Activated CD4-positive, alpha-beta T cell treated with anti-CD3 and anti-CD28 coated beads, Interleukin-2, Interleukin-6, amounts not matched to agents 100 ng/mL and 50 ng/mL, durations not matched to agents 16 hours and 8 hours (primary cell): ENCODE measurements around the gene EIF4A3.
"Not testable (repeated sequence)": the region's sequence is repeated elsewhere in the genome, so short reads cannot be mapped to it uniquely, and the experiment has no call there.

Experiments used
- DNase-seq: peaks from one replicate; pipeline ENCODE4 v3.0.0-alpha.2; 2020

The EIF4A3 gene

DNA sequence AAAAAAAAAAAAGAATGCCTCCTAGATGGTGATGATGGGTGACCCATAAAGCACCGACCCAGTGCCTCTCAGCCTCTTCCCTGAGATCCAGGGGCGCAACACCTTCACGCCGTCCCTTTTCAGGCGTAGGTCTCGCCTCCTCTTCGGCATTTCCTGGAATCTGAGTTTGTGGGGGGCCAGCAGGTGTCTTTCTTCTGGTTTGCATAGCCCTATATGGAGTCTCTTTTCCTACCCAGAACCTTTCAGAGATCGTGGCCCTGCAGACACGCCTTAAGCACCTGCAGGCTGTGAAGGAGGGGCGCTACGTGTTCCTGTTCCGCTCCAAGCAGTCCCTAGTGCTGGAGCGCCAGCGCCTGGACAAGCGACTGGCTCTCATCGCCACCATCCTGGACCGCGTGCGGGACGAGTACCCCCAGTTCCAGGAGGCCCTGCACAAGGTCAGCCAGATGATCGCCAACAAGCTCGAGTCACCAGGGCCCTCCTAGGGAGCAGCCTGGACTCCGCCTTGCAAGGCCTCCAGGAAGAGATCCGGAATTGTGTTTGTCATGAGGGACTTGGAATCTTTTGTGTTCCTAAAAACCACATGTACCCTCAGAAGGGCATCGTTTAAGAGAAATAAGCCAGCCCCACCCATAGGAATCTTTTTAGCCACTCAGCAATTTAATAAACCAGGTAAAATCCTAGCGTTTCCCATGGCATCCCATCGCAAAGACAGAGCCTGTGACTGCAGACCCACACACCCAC is 47.5 kb downstream of the EIF4A3 start:
- no peak for DNase-seq

DNA sequence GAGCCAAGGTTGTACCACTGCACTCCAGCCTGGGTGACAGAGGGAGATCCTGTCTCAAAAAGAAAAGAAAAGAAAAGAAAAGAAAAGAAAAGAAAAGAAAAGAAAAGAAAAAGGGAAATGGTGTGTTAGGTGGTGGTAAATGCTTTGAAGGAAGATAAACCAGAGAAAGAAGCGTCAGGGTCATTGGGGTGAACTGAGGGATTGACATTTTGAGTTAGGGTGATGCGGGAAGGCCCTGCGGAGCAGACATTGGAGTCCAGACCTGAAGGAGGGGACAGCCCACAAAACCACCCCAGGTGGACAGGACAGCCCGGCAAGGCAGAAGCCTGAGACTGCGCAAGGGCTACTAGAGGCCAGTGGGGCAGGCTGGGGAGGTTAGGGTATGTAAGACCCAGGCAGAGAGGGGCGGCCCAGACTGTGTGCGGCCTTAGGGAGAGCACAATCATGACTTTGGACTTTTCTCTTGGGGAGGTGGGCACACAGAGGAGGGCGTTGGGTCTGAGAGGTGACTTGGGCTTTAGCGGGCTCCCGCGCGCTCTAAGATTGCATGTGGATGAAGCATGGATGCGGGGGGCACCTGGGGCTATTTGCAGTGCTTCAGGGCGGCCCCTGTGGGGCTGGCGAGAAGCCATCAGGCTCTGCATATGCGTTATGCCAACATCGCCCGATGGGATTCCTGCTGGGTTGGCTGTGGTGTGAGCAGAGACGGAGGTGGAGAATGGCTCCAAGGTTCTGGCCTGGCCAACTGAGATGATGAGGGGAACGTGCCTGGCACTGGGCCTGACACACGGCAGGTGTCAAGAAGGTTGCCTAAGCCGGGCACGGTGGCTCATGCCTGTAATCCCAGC is 48.9 kb downstream of the EIF4A3 start:
- DNase-seq = no peak

DNA sequence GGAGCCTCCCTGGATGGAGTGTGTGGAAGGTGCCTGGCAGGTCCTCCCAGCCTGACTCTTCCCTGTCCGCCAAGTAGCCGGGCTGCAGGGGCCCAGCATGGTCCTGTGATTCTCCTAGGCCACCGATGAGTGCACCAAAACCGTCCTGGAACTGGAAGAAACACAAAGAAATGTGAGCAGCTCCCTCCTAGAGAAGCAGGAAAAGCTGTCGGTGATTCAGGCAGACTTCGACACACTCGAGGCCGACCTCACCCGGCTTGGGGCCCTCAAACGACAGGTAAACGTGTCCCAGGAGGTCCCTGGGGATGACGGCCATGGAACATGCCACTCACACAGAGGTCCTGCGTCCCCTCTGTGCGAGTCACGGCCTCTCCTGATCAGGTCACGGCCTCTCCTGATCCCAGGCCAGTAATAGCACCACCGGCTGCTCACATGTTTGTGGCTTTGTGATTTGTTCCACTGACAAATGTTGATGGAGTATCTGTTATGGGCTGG is 49.8 kb downstream of the EIF4A3 start:
- no peak for DNase-seq

DNA sequence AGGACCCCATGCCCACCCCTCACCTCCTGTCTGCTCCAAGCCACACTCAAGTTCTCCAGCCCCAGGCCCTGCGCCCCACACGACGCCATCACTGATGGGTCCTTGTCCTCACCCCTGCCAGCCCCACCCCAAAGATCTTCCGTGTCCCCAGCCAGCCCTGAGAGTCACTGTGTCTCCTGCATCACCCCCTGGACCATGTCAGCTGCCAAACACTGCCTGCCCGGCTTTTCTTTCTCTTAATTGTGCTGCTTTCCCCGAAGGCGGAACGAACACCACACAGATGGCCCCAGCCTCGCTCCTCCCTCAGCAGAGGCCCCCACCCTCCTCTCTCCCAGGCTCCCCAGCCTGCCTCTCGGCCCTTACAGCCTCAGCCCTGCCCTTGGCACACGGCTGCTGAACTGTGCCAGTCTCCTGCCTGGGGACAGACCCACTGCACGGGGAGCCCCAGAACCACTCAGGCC is 50.3 kb downstream of the EIF4A3 start:
- no peak for DNase-seq

DNA sequence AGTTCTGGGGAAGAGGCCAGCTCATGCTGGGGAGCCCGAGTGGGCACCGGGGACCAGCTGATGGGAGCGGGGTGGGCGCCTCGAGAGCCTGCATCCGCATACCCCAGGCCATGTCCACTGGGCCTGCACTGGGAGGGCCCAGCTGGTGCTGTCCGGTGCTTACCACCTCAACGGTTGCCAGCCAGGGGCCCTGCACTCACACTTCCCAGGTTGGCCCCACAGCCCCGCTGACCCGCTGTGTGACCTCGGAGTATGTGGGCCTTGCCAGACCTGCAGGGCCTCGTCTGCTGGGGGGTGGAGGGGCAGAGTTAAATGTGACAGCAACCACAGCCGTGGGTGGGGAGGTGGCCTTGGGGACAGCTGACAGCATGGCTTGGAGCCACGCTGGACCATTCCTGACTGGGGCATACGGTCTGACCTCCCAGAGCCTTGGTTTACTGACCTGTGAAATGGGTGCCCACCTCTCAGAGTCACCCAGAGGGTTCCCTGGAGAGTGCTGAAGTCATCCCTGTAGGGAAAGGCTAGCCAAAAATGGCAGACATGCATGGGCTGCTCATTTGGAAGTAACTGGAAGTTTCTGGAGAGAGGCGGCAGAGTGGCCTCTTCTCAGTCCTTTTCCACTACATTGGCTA is 51.0 kb downstream of the EIF4A3 start:
- no peak for DNase-seq

DNA sequence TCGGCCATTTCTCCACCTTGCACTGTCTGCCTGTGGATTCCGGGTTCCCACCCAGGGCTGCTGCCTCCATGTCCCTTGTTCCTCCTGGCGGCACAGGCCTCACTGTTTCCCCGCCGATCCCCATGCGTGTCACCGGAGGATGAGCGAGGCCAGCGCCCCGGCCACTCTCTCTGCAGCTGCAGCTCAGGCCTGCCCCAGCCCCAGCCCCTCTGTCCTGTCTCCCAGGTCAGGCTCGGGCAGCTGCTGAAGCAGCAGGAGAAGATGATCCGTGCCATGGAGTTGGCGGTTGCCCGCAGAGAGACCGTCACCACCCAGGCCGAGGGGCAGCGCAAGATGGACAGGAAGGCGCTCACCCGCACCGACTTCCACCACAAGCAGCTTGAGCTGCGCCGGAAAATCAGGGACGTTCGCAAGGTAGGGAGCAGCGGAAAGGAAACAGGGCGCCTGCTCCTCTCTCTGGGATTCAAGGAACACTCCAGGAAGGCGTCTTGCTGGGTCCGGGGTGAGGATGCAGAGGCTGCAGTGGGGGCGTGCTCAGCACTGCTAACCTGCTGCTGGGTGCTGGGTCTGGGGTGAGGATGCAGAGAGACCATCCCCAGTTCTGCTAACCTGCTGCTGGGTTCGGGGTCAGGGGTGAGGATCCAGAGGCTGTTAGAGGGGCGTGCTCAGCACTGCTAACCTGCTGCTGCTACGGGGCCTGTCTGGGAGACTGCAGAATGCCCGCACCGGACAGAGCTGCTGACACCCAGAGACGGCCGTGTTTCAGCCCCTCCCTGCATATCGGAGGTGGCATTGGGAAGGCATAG is 51.7 kb downstream of the EIF4A3 start:
- no peak for DNase-seq

DNA sequence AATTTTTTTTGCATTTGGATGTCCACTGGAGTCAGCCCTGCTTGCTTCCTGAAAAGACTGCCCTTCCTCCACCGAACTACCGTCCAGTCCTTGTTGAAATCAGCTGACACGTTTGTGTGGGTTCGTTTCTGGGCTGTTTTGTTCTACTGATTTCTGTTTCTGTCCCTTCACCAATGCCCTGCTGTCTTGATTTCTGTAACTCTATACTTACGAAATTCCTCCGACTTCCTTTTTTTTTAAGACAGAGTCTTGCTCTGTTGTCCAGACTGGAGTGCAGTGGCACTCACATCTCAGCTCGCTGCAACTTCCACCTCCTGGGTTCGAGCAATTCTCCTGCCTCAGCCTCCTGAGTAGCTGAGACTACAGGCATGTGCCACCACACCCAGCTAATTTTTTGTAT is 54.0 kb downstream of the EIF4A3 start:
- no peak for DNase-seq

DNA sequence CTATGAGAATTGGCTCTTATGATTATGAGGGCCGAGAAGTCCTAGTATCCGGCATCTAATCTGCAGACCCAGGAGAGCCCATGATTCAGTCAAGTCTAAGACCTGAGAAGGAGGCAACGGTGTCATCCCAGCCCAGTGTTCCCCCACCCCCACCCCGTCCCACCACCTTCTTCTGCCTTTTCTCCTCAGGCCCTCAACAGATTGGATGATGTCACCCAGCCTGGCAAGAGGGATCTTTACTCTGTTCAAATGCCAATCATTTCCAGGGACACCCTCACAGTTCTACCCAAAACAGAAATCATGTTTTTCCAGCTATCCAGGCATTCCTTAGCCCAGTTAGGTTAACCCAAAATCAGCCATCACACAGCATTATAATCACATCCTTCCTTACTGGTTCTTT is 55.6 kb downstream of the EIF4A3 start:
- DNase-seq = no peak

DNA sequence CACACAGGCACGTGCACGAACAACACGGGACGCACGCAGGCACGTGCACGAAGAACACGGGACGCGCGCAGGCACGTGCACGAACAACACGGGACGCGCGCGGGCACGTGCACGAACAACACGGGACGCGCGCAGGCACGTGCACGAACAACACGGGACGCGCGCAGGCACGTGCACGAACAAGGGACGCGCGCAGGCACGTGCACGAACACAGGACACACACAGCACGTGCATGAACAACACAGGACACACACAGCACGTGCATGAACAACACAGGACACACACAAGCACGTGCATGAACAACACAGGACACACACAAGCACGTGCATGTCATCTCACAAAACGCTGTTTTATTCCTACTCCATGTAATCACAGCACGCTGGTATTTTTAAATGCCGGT is 56.8 kb downstream of the EIF4A3 start:
- not testable (repeated sequence) for DNase-seq

DNA sequence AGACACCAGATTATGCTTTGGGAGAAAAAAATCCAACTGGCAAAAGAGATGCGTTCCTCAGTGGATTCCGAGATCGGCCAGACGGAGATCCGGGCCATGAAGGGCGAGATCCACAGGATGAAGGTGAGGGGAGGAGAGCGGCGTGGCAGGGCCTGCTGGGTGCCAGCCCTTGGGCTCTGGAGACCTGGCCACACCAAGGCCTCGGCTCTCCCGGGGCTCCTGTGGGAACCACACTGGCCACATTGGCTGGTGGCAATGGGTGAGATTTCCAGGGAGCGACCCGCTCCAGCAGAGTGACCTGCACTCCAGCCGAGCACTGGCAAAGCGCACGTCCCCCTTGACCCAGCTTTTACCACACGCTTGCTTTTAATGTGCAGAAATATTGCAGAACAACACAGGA is 57.2 kb downstream of the EIF4A3 start:
- DNase-seq = no peak

DNA sequence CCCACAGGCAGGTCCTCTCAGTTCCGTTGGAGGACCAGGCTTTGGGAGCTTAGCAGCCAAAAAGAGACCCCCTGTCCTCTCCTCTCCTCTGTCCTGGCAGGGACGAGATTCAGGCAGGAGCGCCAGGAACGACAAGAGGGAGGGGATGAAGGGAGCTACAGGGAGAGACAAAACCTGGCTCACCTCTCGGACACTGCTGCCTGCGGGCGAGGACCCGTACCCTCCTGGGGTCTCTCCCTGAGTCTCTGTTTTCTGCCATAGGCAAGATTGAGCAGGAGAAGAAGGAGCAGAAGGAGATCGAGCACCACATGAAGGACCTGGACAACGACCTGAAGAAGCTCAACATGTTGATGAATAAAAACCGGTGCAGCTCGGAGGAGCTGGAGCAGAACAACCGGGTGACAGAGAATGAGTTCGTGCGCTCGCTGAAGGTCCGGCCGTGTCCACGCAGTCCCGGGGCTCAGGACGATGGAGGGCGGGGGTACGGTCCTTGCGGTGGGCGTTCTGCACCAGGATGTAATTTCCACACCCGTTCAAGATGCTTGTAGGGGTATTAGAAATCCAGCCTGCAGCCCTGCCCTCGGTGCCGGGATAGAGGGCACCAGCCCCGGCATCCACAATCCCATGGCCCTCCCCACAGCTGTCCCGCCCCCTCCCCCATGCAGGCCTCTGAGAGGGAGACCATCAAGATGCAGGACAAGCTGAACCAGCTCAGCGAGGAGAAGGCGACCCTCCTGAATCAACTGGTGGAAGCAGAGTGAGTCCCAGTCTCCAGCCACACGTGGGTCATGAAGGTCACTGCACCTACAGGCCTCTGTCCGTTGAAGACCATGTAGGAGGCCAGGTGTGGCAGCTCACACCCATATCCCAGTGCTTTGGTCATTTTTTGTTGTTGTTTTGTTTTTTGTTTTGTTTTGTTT is 59.3 kb downstream of the EIF4A3 start:
- DNase-seq = no peak

DNA sequence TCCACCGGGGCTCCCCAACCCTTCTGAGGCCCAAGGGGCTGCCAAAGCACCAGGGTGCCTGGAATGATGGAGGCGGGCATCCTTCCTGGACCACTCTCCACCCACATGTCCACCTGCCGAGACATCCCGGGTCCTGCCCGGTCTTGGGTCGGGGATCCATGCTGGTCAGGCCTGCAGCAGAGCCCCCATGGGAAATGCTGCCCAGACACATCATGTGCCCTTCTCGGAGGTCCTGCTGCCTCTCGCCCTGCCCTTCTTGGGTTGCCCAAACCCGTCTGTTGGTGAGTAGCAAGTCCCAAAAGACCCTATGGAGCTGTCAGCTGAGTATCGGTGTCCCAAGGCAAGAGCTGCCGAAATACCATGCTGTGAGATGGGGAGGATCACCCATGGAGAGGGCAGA is 60.3 kb downstream of the EIF4A3 start:
- no peak for DNase-seq

DNA sequence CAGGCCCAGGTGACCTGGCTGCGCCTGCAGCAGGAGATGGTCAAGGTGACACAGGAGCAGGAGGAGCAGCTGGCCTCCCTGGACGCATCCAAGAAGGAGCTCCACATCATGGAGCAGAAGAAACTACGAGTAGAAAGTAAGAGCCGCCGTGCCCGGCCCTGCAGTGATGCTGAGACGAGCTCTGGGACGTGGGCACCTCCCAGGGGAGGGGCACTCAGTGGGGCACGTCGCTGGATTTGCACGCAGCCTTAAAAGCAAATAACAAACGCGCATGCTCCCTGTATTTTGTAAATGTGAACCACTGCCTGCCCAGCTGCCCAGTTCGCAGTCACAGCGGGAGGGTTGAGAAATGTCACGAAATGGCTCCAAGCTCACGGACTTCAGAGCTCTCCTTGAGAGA is 60.8 kb downstream of the EIF4A3 start:
- no peak for DNase-seq

DNA sequence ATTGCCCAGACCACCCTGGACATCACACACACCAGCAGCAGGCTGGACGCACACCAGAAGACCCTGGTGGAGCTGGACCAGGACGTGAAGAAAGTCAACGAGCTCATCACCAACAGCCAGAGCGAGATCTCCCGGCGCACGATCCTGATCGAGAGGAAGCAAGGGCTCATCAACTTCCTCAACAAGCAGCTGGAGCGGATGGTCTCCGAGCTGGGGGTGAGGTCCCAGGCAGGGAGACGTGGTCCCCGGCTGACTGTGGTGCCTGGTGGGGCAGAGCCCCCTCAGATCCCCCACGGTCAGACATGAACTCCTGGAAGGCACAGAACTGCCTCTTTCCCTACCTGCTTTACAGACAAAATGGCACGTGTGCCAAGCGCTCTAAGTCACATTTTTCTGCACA is 62.2 kb downstream of the EIF4A3 start:
- no peak for DNase-seq
